ENCODE measurements around the gene CDK19. TPM values are rescaled to one million over a fixed set of nuclear protein-coding genes. Genes with fewer than 3 reads are reported as not detected.

Gene CDK19
- total RNA-seq, 1 donor from 2014 or later: 9.1 TPM

- Histone ChIP-seq H3K27me3 (ENCODE audit: low read depth) (no peaks in the 10 kb centered on the region), H3K4me1 (peaks cover 24% of the 10 kb centered on the region), H3K27ac (replicated peaks) (peak overlapping the region; percentile 27), H3K4me3 (no peak overlapping the region), H3K9me3 (replicated peaks) (no peaks in the 10 kb centered on the region), H3K36me3 (no peaks in the 10 kb centered on the region)
- no peak for DNase-seq
- no peak for TF ChIP-seq CTCF (IDR thresholded peaks at IDR 0.05; ENCODE audit: borderline replicate concordance)
- intact Hi-C loops (cut with micrococcal nuclease): no loop called here
These were observed 7.0 kb upstream of the CDK19 start for GRCh38 chr6:110822249-110822648.

GRCh38 chr6:110816677-110817076 lies 1.4 kb upstream of the CDK19 start:
- H3K4me3 ChIP-seq: no peak overlapping the region

GRCh38 chr6:110815015-110815410 lies 256 bp downstream of the CDK19 start:
- peak overlapping the region; percentile 100 for H3K4me3 ChIP-seq
- DNase-seq: no peak
- peak overlapping the region; percentile 94 for H3K27ac ChIP-seq (replicated peaks)
- H3K4me1 ChIP-seq: peaks cover 29% of the 10 kb centered on the region
- H3K9me3 ChIP-seq (replicated peaks): no peaks in the 10 kb centered on the region
- no peaks in the 10 kb centered on the region for H3K36me3 ChIP-seq
- no peaks in the 10 kb centered on the region for H3K27me3 ChIP-seq (ENCODE audit: low read depth)
- intact Hi-C loops (cut with micrococcal nuclease): loop anchor here (10.0 kb wide), 1 partner anchor 60 kb away; the partner anchor contains the start of gene AMD1
- no peak for TF ChIP-seq CTCF (IDR thresholded peaks at IDR 0.05; ENCODE audit: borderline replicate concordance)

More at GRCh38 chr6:110816677-110817076, 1.4 kb upstream of the CDK19 start:
- no peak for TF ChIP-seq CTCF (IDR thresholded peaks at IDR 0.05; ENCODE audit: borderline replicate concordance)
- H3K36me3 ChIP-seq: no peaks in the 10 kb centered on the region
- peak overlapping the region; percentile 94 for H3K27ac ChIP-seq (replicated peaks)
- H3K4me1 ChIP-seq: peaks cover 34% of the 10 kb centered on the region
- H3K9me3 ChIP-seq (replicated peaks): no peaks in the 10 kb centered on the region
- DNase-seq: no peak
- H3K27me3 ChIP-seq (ENCODE audit: low read depth): no peaks in the 10 kb centered on the region
- intact Hi-C loops (cut with micrococcal nuclease): loop anchor here (10.0 kb wide), 1 partner anchor 58 kb away; the partner anchor contains the start of gene AMD1

GRCh38 chr6:110814102-110815014 lies 911 bp downstream of the CDK19 start:
- peak overlapping the region; percentile 94 for H3K27ac ChIP-seq (replicated peaks)
- no peak for TF ChIP-seq CTCF (IDR thresholded peaks at IDR 0.05; ENCODE audit: borderline replicate concordance)
- no peaks in the 10 kb centered on the region for H3K36me3 ChIP-seq
- no peaks in the 10 kb centered on the region for H3K27me3 ChIP-seq (ENCODE audit: low read depth)
- H3K4me3 ChIP-seq: peak overlapping the region; percentile 100
- H3K9me3 ChIP-seq (replicated peaks): no peaks in the 10 kb centered on the region
- intact Hi-C loops (cut with micrococcal nuclease): loop anchor here (10.0 kb wide), 1 partner anchor 60 kb away; the partner anchor contains the start of gene AMD1
- peak; percentile 61 for DNase-seq
- H3K4me1 ChIP-seq: peaks cover 29% of the 10 kb centered on the region

- peak overlapping the region; percentile 100 for H3K4me3 ChIP-seq
- H3K27ac ChIP-seq (replicated peaks): no peak overlapping the region
- no peaks in the 10 kb centered on the region for H3K27me3 ChIP-seq (ENCODE audit: low read depth)
- no peaks in the 10 kb centered on the region for H3K36me3 ChIP-seq
- H3K4me1 ChIP-seq: peaks cover 29% of the 10 kb centered on the region
- intact Hi-C loops (cut with micrococcal nuclease): loop anchor here (10.0 kb wide), 1 partner anchor 61 kb away; the partner anchor contains the start of gene AMD1
- no peak for DNase-seq
- H3K9me3 ChIP-seq (replicated peaks): no peaks in the 10 kb centered on the region
- no peak for TF ChIP-seq CTCF (IDR thresholded peaks at IDR 0.05; ENCODE audit: borderline replicate concordance)
These were observed 1.7 kb downstream of the CDK19 start for GRCh38 chr6:110813338-110814101.
